Measurements from ENCODE around the gene TXN2.

DNA sequence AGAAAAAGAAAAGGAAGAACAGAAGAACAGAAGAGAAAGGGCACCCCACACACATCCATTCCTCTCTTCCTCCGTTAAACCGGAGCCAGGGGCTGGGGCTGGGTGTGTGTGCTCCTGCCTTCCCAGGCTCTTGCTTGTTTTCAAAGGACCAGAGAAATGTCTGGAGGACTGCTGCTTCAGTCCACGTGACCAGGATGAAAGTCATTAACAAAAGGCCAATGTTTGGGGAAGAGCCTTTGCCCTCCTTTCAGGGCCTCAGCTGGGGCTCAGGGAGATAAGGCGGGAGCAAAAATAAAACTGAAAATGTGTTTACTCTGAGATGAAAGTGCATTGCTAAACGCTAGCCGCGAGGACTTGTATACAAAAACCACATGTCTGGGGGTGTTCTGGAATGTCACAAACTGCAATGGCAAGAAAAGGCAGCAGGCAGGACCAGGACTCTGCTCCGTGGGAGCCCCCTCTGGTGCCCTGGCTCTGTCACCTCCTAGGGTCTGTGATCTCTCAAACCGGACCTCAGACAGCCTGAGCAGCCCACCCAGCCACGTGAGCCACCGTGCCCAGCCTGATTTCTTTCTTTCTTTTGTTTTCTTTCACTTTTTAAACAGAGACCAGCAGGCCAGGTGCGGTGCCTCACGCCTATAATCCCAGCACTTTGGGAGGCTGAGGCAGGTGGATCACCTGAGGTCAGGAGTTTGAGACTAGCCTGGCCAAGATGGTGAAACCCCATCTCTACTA lies 62.1 kb downstream of the TXN2 start:
- no peak for TF ChIP-seq POLR2A (IDR thresholded peaks at IDR 0.05; ENCODE audit: low read depth, low read length)
- no peak for TF ChIP-seq POLR2AphosphoS5 (IDR thresholded peaks at IDR 0.05; ENCODE audit: low read depth, low read length)
- no peak for TF ChIP-seq SPI1 (IDR thresholded peaks at IDR 0.05; ENCODE audit: low read depth, low read length)
- no peak for TF ChIP-seq PAX5 (IDR thresholded peaks at IDR 0.05; ENCODE audit: insufficient read depth, low read length, severe bottlenecking)
- TF ChIP-seq TAF1 (IDR thresholded peaks at IDR 0.05; ENCODE audit: low read depth, low read length), result no peak
